Stimulated activated CD8-positive, alpha-beta memory T cell treated with anti-CD3 and anti-CD28 coated beads, Interleukin-7, amount 100 ng/mL, for 4 hours (primary cell): ENCODE data around the gene ZNF749.
"Not testable (repeated sequence)": the region's sequence is repeated elsewhere in the genome, so short reads cannot be mapped to it uniquely, and the experiment has no call there.

Source experiments
- DNase-seq, 2 donors: peaks; one replicate each; pipeline ENCODE4 v3.0.0-alpha.2; 2020; ENCODE audit warnings: low read depth in 2 of 2

The ZNF749 gene

GRCh38 chr19:57465680-57466381 lies 30.7 kb downstream of the ZNF749 start:
- DNase-seq: no peak

DNA sequence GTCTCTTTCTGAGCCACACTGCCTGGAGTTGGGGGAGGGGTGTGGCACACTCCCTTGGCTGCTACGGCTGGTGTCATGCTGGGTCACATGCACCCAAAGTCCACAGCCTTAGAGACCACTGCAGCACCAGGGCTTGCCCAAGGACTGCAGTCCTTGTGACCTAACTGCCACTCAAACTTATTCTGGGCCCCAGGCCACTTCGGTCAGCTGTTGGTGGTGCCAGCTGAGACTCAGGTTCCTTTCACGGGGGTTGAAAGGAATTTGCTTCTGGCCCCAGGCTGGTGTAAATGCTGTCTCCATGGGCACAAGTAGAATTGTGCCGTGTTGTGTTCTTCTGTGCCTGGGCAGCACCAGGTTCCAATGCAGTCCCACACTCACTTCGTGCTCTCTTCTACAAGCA lies 31.4 kb downstream of the ZNF749 start:
- DNase-seq: no peak

- no peak for DNase-seq
Measured at GRCh38 chr19:57473646-57474045, 38.5 kb downstream of the ZNF749 start.

DNA sequence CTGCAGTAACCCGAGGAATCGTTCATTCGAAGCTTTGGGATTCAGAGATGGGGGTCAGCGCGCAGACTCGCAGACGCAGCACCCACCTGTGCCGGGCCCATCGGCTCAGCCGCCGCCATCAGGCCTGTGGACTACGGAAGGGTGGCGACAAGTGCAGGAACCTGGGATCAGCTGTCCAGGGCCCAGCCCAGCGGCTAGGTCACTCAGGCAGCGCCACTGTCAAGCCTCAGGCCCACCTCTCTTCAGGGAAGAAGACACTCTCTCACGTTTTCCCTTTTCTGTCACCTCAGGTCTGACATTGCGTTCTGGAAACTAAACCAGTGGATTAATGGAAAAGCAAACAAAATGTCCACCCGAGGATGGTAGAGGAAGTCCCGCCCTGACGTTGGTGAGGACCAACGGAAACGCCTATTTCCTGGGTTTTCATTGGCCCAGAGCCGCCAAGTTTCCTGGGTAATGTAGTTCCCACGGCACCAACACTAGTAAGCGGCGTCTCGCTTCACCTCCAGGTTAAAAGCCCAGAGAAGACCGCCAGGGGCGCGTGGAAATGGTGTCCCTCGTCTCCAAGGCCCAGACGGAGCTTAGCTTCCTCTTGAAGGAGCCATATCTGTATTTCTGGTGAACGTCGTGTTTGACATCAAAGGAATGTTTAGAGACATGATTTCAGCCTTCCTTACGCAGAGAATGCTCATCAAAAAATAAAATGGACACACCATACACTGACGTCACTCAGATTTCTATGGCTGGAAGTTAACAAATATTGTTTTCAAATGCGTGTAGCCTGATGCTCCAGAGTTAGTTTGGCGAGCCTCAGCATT lies 42.3 kb downstream of the ZNF749 start, which contains the start of gene ZNF772:
Gene ZNF772, minus strand, starts transcription at position 376 of the 818 bp plus-strand sequence. Its CDS starts 257 bp downstream, at position 119.
- DNase-seq: peak; percentile 80 to 84

DNA sequence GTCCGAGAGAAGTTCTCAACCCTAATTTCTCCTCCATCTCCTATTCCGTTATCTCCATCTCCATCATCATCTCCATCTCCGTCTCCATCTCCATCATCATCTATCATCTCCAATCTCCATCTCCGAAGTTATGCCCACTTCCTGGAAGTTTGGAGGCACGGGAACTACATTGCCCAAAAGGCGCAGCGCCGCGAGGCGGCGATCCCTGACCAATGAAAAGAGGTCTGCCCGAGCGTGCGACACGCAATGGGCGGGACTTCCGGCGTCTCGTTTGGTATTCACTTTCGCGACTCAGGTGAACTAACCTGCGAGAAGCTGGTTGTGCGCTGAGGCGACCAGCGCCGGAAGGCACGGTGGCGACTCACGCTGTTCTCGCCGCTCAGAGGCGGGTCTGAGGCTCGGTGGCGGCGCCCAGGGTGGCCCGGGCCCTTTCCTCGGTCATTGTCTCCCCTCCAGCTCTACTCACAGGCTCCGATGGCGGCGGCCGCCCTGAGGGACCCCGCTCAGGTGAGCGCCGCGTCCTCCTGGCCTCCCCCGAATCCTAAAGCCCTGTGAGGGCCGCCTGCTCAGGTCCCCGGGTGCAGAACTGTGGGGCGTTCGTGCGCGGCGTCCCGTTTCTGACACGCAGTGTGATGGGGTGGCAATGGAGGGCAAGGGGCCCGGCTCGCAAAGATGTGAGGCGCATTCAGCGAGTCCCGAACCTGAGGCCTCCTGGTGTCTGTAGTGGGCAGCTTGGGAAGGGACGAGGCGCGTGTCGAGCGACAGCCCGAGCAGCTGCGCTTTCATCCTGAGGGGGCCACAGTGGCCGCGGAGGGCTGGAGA lies 52.6 kb downstream of the ZNF749 start, which contains the start of gene ZNF419:
Gene ZNF419, plus strand, starts transcription at position 274 of the 822 bp plus-strand sequence. Its CDS starts 201 bp downstream, at position 475.
- peak; percentile 87 to 91 for DNase-seq

DNA sequence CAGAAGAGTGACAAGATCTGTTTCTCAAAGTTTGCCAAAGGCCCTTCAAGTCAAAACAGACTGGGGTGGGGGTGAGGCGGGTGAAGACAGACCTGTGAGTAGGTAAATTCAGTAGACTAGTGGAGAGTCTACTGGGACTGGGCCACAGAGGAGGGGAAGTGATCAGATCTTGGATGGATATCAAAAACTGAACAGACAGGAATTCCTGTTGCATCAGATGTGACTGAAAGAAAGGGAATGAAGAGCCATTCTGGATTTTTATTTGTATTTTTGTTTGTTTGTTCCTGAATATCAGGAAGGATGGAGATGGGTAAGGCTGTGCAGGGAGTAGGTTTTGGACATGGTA lies 53.1 kb downstream of the ZNF749 start:
- not testable (repeated sequence) for DNase-seq
